HepG2 (cell line): Measurements from ENCODE around the gene GP1BA. TPM values are rescaled to one million over a fixed set of nuclear protein-coding genes. Genes with fewer than 3 reads are reported as not detected.
A peak's percentile ranks its signal among the peaks of the same experiment; 100 is the strongest.

ENCODE experiments used
- CEBPG ChIP-seq: IDR thresholded peaks from 2 replicates; pipeline ENCODE4 v1.6.1; 2016
- FOXK2 ChIP-seq: fragments of 450-650 bp; IDR thresholded peaks from 2 replicates; pipeline ENCODE4 v1.6.1; 2016
- HDAC1 ChIP-seq: sonication (generic); formaldehyde crosslinking; IDR thresholded peaks from 2 replicates; pipeline ENCODE4 v1.5.1; 2020; ENCODE audit warnings: mild to moderate bottlenecking, missing genetic modification reagents
- HOXA3 ChIP-seq: sonication (generic); formaldehyde crosslinking; IDR thresholded peaks from 2 replicates; pipeline ENCODE4 v1.5.0; 2020; ENCODE audit warnings: missing genetic modification reagents
- NR2F6 ChIP-seq, 2 experiments: IDR thresholded peaks; 2 replicates each; pipeline ENCODE4 v1.6.1; 2016; ENCODE audit warnings: antibody characterized with exemption in 1 of 2, mild to moderate bottlenecking in 1 of 2
- SRY ChIP-seq: sonication (generic); formaldehyde crosslinking; IDR thresholded peaks from 2 replicates; pipeline ENCODE4 v1.8.0; 2022; ENCODE audit warnings: mild to moderate bottlenecking, missing genetic modification reagents
- SSRP1 ChIP-seq: IDR thresholded peaks from 2 replicates; pipeline ENCODE4 v1.6.1; 2016; ENCODE audit warnings: control low read depth
- TAF15 ChIP-seq: fragments of 200-400 bp; formaldehyde crosslinking; IDR thresholded peaks from one replicate; pipeline ENCODE4 v1.6.1; 2018; ENCODE audit warnings: mild to moderate bottlenecking, low read depth, low read length; ENCODE audit not compliant: poor library complexity, severe bottlenecking
- ZNF264 ChIP-seq: sonication (generic); formaldehyde crosslinking; IDR thresholded peaks from 2 replicates; pipeline ENCODE4 v1.4.0; 2020; ENCODE audit warnings: missing genetic modification reagents
- ZNF547 ChIP-seq: sonication (generic); formaldehyde crosslinking; IDR thresholded peaks from 2 replicates; pipeline ENCODE4 v1.5.1; 2020; ENCODE audit warnings: mild to moderate bottlenecking, missing genetic modification reagents
- polyA plus RNA-seq, 8 experiments: library from polyadenylated mRNA; depleted of rRNA in 3 of 8; stranded (reverse) in 7 of 8; unstranded in 1 of 8; fragments of >200 nt; fragmentation: Illumina TruSeq in 4 of 8; extraction: Trizol in 4 of 8; gene quantifications; 2 replicates each; pipeline versions ENCODE4 v1.2.1 to v1.2.3, GENCODE V29; 2011 to 2016; ENCODE audit warnings: low read depth in 4 of 8, missing spikeins in 1 of 8, mixed read lengths in 1 of 8; ENCODE audit not compliant: insufficient read depth in 1 of 8
- total RNA-seq, 5 experiments: library from RNA; depleted of rRNA; stranded (reverse); fragments of >200 nt; fragmentation: Illumina TruSeq; extraction: Trizol; gene quantifications; 2 replicates each; pipeline ENCODE4 v1.2.3, GENCODE V29; 2016; ENCODE audit warnings: low read depth in 1 of 5
- TF ChIP-seq, protein P1 (sequence below): sonication (generic); formaldehyde crosslinking; IDR thresholded peaks from 2 replicates; pipeline ENCODE4 v1.4.0; 2020; ENCODE audit warnings: missing genetic modification reagents, borderline replicate concordance
- TF ChIP-seq, protein P2 (sequence below): sonication (generic); formaldehyde crosslinking; IDR thresholded peaks from 2 replicates; pipeline ENCODE4 v1.4.0; 2020; ENCODE audit warnings: missing genetic modification reagents
- TF ChIP-seq, protein P3 (sequence below): sonication (generic); formaldehyde crosslinking; IDR thresholded peaks from 2 replicates; pipeline ENCODE4 v1.5.0; 2020; ENCODE audit warnings: mild to moderate bottlenecking, missing genetic modification reagents, moderate library complexity
- TF ChIP-seq, protein P4 (sequence below): sonication (generic); formaldehyde crosslinking; IDR thresholded peaks from 2 replicates; pipeline ENCODE4 v1.4.0; 2020; ENCODE audit warnings: mild to moderate bottlenecking, missing genetic modification reagents

The GP1BA gene
- total and polyA plus RNA-seq, 2 of the 13 experiments (the other 11 are each of a cell fraction or from before 2014, with no cell fraction given) = not detected

DNA sequence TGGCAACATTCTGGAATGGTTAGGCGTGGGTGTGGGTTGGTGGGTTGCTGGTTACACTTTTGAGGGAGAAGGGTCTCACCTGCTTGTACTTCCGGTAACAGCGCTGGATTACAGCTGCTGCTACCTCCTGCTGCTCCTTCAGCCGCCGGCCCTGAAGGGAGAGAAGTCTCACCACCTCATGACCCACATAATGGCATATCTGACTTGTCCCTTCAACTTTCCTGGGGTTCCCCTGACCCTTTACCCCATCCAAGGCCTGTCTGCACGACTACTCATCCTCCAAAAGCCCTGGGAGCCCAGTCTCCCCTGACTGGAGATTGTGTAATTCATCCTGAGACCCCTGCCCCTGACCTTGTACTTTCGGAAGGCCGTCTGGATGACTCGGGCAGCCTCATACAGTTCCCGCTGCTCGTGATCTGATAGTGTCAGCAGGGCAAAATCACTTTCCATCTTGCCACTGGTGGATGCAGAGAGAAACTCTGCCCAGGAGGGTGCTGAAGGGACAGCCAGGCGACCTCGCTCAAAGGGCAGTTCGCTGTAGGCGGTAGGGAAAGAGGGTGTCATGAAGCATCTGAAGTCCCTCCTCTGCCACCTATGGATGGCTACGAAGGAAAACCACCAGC, 37.6 kb downstream of the GP1BA start (continued):
- TF ChIP-seq, protein P1, sequence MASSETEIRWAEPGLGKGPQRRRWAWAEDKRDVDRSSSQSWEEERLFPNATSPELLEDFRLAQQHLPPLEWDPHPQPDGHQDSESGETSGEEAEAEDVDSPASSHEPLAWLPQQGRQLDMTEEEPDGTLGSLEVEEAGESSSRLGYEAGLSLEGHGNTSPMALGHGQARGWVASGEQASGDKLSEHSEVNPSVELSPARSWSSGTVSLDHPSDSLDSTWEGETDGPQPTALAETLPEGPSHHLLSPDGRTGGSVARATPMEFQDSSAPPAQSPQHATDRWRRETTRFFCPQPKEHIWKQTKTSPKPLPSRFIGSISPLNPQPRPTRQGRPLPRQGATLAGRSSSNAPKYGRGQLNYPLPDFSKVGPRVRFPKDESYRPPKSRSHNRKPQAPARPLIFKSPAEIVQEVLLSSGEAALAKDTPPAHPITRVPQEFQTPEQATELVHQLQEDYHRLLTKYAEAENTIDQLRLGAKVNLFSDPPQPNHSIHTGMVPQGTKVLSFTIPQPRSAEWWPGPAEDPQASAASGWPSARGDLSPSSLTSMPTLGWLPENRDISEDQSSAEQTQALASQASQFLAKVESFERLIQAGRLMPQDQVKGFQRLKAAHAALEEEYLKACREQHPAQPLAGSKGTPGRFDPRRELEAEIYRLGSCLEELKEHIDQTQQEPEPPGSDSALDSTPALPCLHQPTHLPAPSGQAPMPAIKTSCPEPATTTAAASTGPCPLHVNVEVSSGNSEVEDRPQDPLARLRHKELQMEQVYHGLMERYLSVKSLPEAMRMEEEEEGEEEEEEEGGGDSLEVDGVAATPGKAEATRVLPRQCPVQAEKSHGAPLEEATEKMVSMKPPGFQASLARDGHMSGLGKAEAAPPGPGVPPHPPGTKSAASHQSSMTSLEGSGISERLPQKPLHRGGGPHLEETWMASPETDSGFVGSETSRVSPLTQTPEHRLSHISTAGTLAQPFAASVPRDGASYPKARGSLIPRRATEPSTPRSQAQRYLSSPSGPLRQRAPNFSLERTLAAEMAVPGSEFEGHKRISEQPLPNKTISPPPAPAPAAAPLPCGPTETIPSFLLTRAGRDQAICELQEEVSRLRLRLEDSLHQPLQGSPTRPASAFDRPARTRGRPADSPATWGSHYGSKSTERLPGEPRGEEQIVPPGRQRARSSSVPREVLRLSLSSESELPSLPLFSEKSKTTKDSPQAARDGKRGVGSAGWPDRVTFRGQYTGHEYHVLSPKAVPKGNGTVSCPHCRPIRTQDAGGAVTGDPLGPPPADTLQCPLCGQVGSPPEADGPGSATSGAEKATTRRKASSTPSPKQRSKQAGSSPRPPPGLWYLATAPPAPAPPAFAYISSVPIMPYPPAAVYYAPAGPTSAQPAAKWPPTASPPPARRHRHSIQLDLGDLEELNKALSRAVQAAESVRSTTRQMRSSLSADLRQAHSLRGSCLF (CRISPR knock-in tag) = no peak
- TF ChIP-seq ZNF264 (CRISPR knock-in tag) = 0 out of 2 replicates have a peak, but pooled peaks have one; percentile 31
- TF ChIP-seq, protein P2, sequence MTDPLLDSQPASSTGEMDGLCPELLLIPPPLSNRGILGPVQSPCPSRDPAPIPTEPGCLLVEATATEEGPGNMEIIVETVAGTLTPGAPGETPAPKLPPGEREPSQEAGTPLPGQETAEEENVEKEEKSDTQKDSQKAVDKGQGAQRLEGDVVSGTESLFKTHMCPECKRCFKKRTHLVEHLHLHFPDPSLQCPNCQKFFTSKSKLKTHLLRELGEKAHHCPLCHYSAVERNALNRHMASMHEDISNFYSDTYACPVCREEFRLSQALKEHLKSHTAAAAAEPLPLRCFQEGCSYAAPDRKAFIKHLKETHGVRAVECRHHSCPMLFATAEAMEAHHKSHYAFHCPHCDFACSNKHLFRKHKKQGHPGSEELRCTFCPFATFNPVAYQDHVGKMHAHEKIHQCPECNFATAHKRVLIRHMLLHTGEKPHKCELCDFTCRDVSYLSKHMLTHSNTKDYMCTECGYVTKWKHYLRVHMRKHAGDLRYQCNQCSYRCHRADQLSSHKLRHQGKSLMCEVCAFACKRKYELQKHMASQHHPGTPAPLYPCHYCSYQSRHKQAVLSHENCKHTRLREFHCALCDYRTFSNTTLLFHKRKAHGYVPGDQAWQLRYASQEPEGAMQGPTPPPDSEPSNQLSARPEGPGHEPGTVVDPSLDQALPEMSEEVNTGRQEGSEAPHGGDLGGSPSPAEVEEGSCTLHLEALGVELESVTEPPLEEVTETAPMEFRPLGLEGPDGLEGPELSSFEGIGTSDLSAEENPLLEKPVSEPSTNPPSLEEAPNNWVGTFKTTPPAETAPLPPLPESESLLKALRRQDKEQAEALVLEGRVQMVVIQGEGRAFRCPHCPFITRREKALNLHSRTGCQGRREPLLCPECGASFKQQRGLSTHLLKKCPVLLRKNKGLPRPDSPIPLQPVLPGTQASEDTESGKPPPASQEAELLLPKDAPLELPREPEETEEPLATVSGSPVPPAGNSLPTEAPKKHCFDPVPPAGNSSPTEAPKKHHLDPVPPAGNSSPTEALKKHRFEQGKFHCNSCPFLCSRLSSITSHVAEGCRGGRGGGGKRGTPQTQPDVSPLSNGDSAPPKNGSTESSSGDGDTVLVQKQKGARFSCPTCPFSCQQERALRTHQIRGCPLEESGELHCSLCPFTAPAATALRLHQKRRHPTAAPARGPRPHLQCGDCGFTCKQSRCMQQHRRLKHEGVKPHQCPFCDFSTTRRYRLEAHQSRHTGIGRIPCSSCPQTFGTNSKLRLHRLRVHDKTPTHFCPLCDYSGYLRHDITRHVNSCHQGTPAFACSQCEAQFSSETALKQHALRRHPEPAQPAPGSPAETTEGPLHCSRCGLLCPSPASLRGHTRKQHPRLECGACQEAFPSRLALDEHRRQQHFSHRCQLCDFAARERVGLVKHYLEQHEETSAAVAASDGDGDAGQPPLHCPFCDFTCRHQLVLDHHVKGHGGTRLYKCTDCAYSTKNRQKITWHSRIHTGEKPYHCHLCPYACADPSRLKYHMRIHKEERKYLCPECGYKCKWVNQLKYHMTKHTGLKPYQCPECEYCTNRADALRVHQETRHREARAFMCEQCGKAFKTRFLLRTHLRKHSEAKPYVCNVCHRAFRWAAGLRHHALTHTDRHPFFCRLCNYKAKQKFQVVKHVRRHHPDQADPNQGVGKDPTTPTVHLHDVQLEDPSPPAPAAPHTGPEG (CRISPR knock-in tag) = peak; percentile 54; the same call in 1 of the 2 replicates
- no peak for TF ChIP-seq TAF15
- no peak for TF ChIP-seq FOXK2
- TF ChIP-seq CEBPG (CRISPR knock-in tag) = peak; percentile 54
- peak; percentile 67; the same call in 1 of the 2 replicates for TF ChIP-seq HOXA3 (CRISPR knock-in tag)
- peak; percentile 68; the same call in 1 of the 2 replicates for TF ChIP-seq SSRP1 (CRISPR knock-in tag)
- 0 out of 2 replicates have a peak, but pooled peaks have one; percentile 18 for TF ChIP-seq SRY (CRISPR knock-in tag)
- TF ChIP-seq, protein P3, sequence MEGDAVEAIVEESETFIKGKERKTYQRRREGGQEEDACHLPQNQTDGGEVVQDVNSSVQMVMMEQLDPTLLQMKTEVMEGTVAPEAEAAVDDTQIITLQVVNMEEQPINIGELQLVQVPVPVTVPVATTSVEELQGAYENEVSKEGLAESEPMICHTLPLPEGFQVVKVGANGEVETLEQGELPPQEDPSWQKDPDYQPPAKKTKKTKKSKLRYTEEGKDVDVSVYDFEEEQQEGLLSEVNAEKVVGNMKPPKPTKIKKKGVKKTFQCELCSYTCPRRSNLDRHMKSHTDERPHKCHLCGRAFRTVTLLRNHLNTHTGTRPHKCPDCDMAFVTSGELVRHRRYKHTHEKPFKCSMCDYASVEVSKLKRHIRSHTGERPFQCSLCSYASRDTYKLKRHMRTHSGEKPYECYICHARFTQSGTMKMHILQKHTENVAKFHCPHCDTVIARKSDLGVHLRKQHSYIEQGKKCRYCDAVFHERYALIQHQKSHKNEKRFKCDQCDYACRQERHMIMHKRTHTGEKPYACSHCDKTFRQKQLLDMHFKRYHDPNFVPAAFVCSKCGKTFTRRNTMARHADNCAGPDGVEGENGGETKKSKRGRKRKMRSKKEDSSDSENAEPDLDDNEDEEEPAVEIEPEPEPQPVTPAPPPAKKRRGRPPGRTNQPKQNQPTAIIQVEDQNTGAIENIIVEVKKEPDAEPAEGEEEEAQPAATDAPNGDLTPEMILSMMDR = peak; percentile 45
- TF ChIP-seq ZNF547 (CRISPR knock-in tag) = no peak
- 0 out of 2 replicates have a peak, but pooled peaks have one; percentile 45 for TF ChIP-seq HDAC1
- TF ChIP-seq, protein P4, sequence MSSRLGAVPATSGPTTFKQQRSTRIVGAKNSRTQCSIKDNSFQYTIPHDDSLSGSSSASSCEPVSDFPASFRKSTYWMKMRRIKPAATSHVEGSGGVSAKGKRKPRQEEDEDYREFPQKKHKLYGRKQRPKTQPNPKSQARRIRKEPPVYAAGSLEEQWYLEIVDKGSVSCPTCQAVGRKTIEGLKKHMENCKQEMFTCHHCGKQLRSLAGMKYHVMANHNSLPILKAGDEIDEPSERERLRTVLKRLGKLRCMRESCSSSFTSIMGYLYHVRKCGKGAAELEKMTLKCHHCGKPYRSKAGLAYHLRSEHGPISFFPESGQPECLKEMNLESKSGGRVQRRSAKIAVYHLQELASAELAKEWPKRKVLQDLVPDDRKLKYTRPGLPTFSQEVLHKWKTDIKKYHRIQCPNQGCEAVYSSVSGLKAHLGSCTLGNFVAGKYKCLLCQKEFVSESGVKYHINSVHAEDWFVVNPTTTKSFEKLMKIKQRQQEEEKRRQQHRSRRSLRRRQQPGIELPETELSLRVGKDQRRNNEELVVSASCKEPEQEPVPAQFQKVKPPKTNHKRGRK (CRISPR knock-in tag) = no peak
- no peak for TF ChIP-seq NR2F6 (IDR thresholded peaks at IDR 0.05)
- peak; percentile 30; the same call in 1 of the 2 replicates for TF ChIP-seq NR2F6 (CRISPR knock-in tag; IDR thresholded peaks at IDR 0.05)
